ENCODE results near the gene CASP2. TPM values are rescaled to one million over a fixed set of nuclear protein-coding genes. Genes with fewer than 3 reads are reported as not detected.

CASP2 gene
- total and polyA plus RNA-seq, 4 donors = 14.2 to 28.5 (median 19.8) TPM

GRCh38 chr7:143303733-143304132, 15.6 kb downstream of the CASP2 start:
- Histone ChIP-seq H3K4me1 (ENCODE audit: control insufficient read depth, insufficient read depth, low read length) (no peaks in the 10 kb centered on the region), H3K4me3 (ENCODE audit: low read depth, low read length) (no peak overlapping the region), H3K9me3 (ENCODE audit: control insufficient read depth, insufficient read depth, low read length) (no peaks in the 10 kb centered on the region), H3K27me3 (ENCODE audit: control insufficient read depth, insufficient read depth, low read length) (no peaks in the 10 kb centered on the region), H3K27ac (ENCODE audit: low read depth, low read length) (no peak overlapping the region), H3K36me3 (ENCODE audit: control insufficient read depth, insufficient read depth, low read length) (peaks cover 46% of the 10 kb centered on the region)
- WGBS (ENCODE audit: insufficient coverage) = 95% methylated on average over 8 of the region's 10 CpGs
- no peak for DNase-seq (ENCODE audit: low read depth in 4 of 6, low spot score in 6 of 6)

- Histone ChIP-seq H3K27me3 (ENCODE audit: control insufficient read depth, insufficient read depth, low read length) (no peaks in the 10 kb centered on the region), H3K9me3 (ENCODE audit: control insufficient read depth, insufficient read depth, low read length) (no peaks in the 10 kb centered on the region), H3K4me3 (ENCODE audit: low read depth, low read length) (no peak overlapping the region), H3K36me3 (ENCODE audit: control insufficient read depth, insufficient read depth, low read length) (peaks cover 48% of the 10 kb centered on the region), H3K4me1 (ENCODE audit: control insufficient read depth, insufficient read depth, low read length) (no peaks in the 10 kb centered on the region), H3K27ac (ENCODE audit: low read depth, low read length) (no peak overlapping the region)
- 94% methylated on average over 6 of the region's 6 CpGs for WGBS (ENCODE audit: insufficient coverage)
- no peak for DNase-seq (ENCODE audit: low read depth in 4 of 6, low spot score in 6 of 6)
These were observed 16.8 kb downstream of the CASP2 start for GRCh38 chr7:143304938-143305337.

GRCh38 chr7:143305423-143306070, 17.4 kb downstream of the CASP2 start:
- peak in 2 of 6 donors; percentile 50 to 53 for DNase-seq (ENCODE audit: low read depth in 4 of 6, low spot score in 6 of 6)
- WGBS (ENCODE audit: insufficient coverage) = 69% methylated on average over 9 of the region's 10 CpGs

GRCh38 chr7:143308632-143309031, 20.5 kb downstream of the CASP2 start:
- Histone ChIP-seq H3K4me1 (ENCODE audit: control insufficient read depth, insufficient read depth, low read length) (no peaks in the 10 kb centered on the region), H3K27me3 (ENCODE audit: control insufficient read depth, insufficient read depth, low read length) (no peaks in the 10 kb centered on the region), H3K36me3 (ENCODE audit: control insufficient read depth, insufficient read depth, low read length) (peaks cover 41% of the 10 kb centered on the region), H3K9me3 (ENCODE audit: control insufficient read depth, insufficient read depth, low read length) (no peaks in the 10 kb centered on the region), H3K27ac (ENCODE audit: low read depth, low read length) (no peak overlapping the region), H3K4me3 (ENCODE audit: low read depth, low read length) (no peak overlapping the region)
- no peak for DNase-seq (ENCODE audit: low read depth in 4 of 6, low spot score in 6 of 6)
- 78% methylated on average over 1 of the region's 2 CpGs for WGBS (ENCODE audit: insufficient coverage)

More at GRCh38 chr7:143305423-143306070, 17.4 kb downstream of the CASP2 start:
- Histone ChIP-seq H3K27me3 (ENCODE audit: control insufficient read depth, insufficient read depth, low read length) (no peaks in the 10 kb centered on the region), H3K4me1 (ENCODE audit: control insufficient read depth, insufficient read depth, low read length) (no peaks in the 10 kb centered on the region), H3K27ac (ENCODE audit: low read depth, low read length) (no peak overlapping the region), H3K4me3 (ENCODE audit: low read depth, low read length) (no peak overlapping the region), H3K9me3 (ENCODE audit: control insufficient read depth, insufficient read depth, low read length) (no peaks in the 10 kb centered on the region), H3K36me3 (ENCODE audit: control insufficient read depth, insufficient read depth, low read length) (peaks cover 43% of the 10 kb centered on the region)

- H3K27ac ChIP-seq (ENCODE audit: low read depth, low read length) = no peak overlapping the region
- H3K9me3 ChIP-seq (ENCODE audit: control insufficient read depth, insufficient read depth, low read length) = no peaks in the 10 kb centered on the region
- H3K27me3 ChIP-seq (ENCODE audit: control insufficient read depth, insufficient read depth, low read length) = no peaks in the 10 kb centered on the region
- no peak overlapping the region for H3K4me3 ChIP-seq (ENCODE audit: low read depth, low read length)
- DNase-seq (ENCODE audit: low read depth in 4 of 6, low spot score in 6 of 6) = no peak
- H3K36me3 ChIP-seq (ENCODE audit: control insufficient read depth, insufficient read depth, low read length) = peaks cover 6% of the 10 kb centered on the region
- no peaks in the 10 kb centered on the region for H3K4me1 ChIP-seq (ENCODE audit: control insufficient read depth, insufficient read depth, low read length)
These were observed 26.0 kb downstream of the CASP2 start for GRCh38 chr7:143314127-143314526.

GRCh38 chr7:143315776-143316175, 27.6 kb downstream of the CASP2 start, which contains the start of gene CLCN1:
TSS of gene CLCN1 (plus strand) at chr7:143316111. CDS start at chr7:143316213, 102 bp downstream.
- H3K4me1 ChIP-seq (ENCODE audit: control insufficient read depth, insufficient read depth, low read length) = no peaks in the 10 kb centered on the region
- H3K27ac ChIP-seq (ENCODE audit: low read depth, low read length) = no peak within 1 kb of the TSS
- no peak within 1 kb of the TSS for H3K4me3 ChIP-seq (ENCODE audit: low read depth, low read length)
- no peaks in the 10 kb centered on the region for H3K9me3 ChIP-seq (ENCODE audit: control insufficient read depth, insufficient read depth, low read length)
- 78% methylated on average over 4 of the region's 5 CpGs for WGBS (ENCODE audit: insufficient coverage)
- no peaks in the 10 kb centered on the region for H3K27me3 ChIP-seq (ENCODE audit: control insufficient read depth, insufficient read depth, low read length)
- DNase-seq (ENCODE audit: low read depth in 4 of 6, low spot score in 6 of 6) = no peak
- H3K36me3 ChIP-seq (ENCODE audit: control insufficient read depth, insufficient read depth, low read length) = peaks cover 4% of the 10 kb centered on the region

- WGBS (ENCODE audit: insufficient coverage) = 95% methylated on average over 4 of the region's 4 CpGs
- Histone ChIP-seq H3K36me3 (ENCODE audit: control insufficient read depth, insufficient read depth, low read length) (peaks cover 4% of the 10 kb centered on the region), H3K27me3 (ENCODE audit: control insufficient read depth, insufficient read depth, low read length) (no peaks in the 10 kb centered on the region), H3K4me1 (ENCODE audit: control insufficient read depth, insufficient read depth, low read length) (no peaks in the 10 kb centered on the region), H3K4me3 (ENCODE audit: low read depth, low read length) (no peak overlapping the region), H3K27ac (ENCODE audit: low read depth, low read length) (no peak overlapping the region), H3K9me3 (ENCODE audit: control insufficient read depth, insufficient read depth, low read length) (no peaks in the 10 kb centered on the region)
- DNase-seq (ENCODE audit: low read depth in 4 of 6, low spot score in 6 of 6) = no peak
These were observed 28.3 kb downstream of the CASP2 start for GRCh38 chr7:143316492-143316891.

GRCh38 chr7:143318661-143319060, 30.5 kb downstream of the CASP2 start:
- peak in 1 of 6 donors; percentile 24 for DNase-seq (ENCODE audit: low read depth in 4 of 6, low spot score in 6 of 6)
- Histone ChIP-seq H3K4me1 (ENCODE audit: control insufficient read depth, insufficient read depth, low read length) (peaks cover 6% of the 10 kb centered on the region), H3K4me3 (ENCODE audit: low read depth, low read length) (no peak overlapping the region), H3K27me3 (ENCODE audit: control insufficient read depth, insufficient read depth, low read length) (no peaks in the 10 kb centered on the region), H3K36me3 (ENCODE audit: control insufficient read depth, insufficient read depth, low read length) (no peaks in the 10 kb centered on the region), H3K27ac (ENCODE audit: low read depth, low read length) (peak overlapping the region; percentile 33), H3K9me3 (ENCODE audit: control insufficient read depth, insufficient read depth, low read length) (no peaks in the 10 kb centered on the region)
- WGBS (ENCODE audit: insufficient coverage) = 61% methylated on average over 3 of the region's 5 CpGs

- 86% methylated on average over 4 of the region's 9 CpGs for WGBS (ENCODE audit: insufficient coverage)
- Histone ChIP-seq H3K4me1 (ENCODE audit: control insufficient read depth, insufficient read depth, low read length) (peaks cover 7% of the 10 kb centered on the region), H3K4me3 (ENCODE audit: low read depth, low read length) (no peak overlapping the region), H3K9me3 (ENCODE audit: control insufficient read depth, insufficient read depth, low read length) (no peaks in the 10 kb centered on the region), H3K27me3 (ENCODE audit: control insufficient read depth, insufficient read depth, low read length) (no peaks in the 10 kb centered on the region), H3K27ac (ENCODE audit: low read depth, low read length) (no peak overlapping the region), H3K36me3 (ENCODE audit: control insufficient read depth, insufficient read depth, low read length) (no peaks in the 10 kb centered on the region)
- no peak for DNase-seq (ENCODE audit: low read depth in 4 of 6, low spot score in 6 of 6)
These were observed 32.5 kb downstream of the CASP2 start for GRCh38 chr7:143320620-143321019.

GRCh38 chr7:143321242-143321641, 33.1 kb downstream of the CASP2 start:
- no peaks in the 10 kb centered on the region for H3K27me3 ChIP-seq (ENCODE audit: control insufficient read depth, insufficient read depth, low read length)
- peaks cover 7% of the 10 kb centered on the region for H3K4me1 ChIP-seq (ENCODE audit: control insufficient read depth, insufficient read depth, low read length)
- no peaks in the 10 kb centered on the region for H3K36me3 ChIP-seq (ENCODE audit: control insufficient read depth, insufficient read depth, low read length)
- no peak for DNase-seq (ENCODE audit: low read depth in 4 of 6, low spot score in 6 of 6)
- H3K4me3 ChIP-seq (ENCODE audit: low read depth, low read length) = no peak overlapping the region
- no peak overlapping the region for H3K27ac ChIP-seq (ENCODE audit: low read depth, low read length)
- H3K9me3 ChIP-seq (ENCODE audit: control insufficient read depth, insufficient read depth, low read length) = no peaks in the 10 kb centered on the region
- WGBS (ENCODE audit: insufficient coverage) = 95% methylated on average over 10 of the region's 10 CpGs
